Hematopoietic multipotent progenitor cell (in vitro differentiated cells): ENCODE measurements around the gene IFI6. TPM values are rescaled to one million over a fixed set of nuclear protein-coding genes. Genes with fewer than 3 reads are reported as not detected.
A peak's percentile ranks its signal among the peaks of the same experiment; 100 is the strongest.
"Not testable (repeated sequence)": the region's sequence is repeated elsewhere in the genome, so short reads cannot be mapped to it uniquely, and the experiment has no call there.

ENCODE experiments used
- DNase-seq, 3 donors: peaks; one replicate each; pipeline ENCODE4 v3.0.0-alpha.2; 2011 to 2015; ENCODE audit warnings: low read depth in 2 of 3, low spot score in 2 of 3
- total RNA-seq: library from RNA; depleted of rRNA; stranded (reverse); fragments of >200 nt; gene quantifications from one replicate; pipeline ENCODE4 v1.2.3, GENCODE V29; 2012

Gene IFI6
- total RNA-seq, 1 donor: 118 TPM

GRCh38 chr1:27652111-27652864 lies 19.7 kb downstream of the IFI6 start:
- DNase-seq: no peak

- no peak for DNase-seq
These were observed 21.3 kb downstream of the IFI6 start for GRCh38 chr1:27650539-27651175.

GRCh38 chr1:27650171-27650538 lies 21.8 kb downstream of the IFI6 start:
- no peak for DNase-seq

DNA sequence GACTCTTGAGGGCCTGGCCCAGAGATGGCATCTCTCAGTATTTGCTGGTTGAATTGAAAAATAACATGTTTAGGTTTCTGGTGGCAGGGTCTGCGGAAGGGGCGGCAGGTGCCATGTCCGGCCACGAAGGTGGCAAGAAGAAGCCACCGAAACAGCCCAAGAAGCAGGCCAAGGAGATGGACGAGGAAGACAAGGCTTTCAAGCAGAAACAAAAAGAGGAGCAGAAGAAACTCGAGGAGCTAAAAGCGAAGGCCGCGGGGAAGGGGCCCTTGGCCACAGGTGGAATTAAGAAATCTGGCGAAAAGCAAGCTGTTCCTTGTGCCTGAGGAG lies 22.7 kb downstream of the IFI6 start:
- DNase-seq: no peak

DNA sequence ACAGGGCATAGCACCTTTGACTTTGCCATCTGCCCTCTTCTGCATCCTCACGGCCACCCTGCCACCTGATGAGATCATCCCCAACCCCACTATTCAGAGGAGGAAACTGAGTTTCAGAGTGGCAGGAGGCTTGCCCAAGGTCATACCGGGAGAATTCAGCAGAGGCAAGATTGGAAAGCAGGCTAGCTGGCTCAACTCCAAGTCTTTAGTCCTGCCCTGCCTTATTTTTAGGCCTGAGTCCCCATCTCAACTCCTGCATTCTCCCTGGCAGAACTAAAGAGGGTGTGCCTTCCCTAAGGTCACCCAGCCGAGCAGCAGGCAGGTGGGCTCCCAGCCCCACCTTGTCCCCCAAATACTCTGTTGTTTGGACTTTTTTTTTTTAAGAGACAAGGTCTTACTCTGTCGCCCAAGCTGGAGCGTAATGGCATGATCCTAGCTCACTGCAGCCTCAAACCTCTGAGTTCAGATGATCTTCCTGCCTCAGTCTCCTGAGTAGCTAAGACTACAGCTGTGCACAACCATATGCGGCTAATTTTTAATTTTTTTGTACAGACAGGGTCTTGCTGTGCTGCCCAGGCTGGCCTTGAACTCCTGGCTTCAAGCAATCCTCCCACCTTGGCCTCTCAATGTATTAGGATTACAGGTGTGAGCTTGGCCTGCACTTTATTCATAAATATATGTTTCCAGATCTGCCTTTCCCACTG lies 23.2 kb downstream of the IFI6 start:
- DNase-seq: no peak

DNA sequence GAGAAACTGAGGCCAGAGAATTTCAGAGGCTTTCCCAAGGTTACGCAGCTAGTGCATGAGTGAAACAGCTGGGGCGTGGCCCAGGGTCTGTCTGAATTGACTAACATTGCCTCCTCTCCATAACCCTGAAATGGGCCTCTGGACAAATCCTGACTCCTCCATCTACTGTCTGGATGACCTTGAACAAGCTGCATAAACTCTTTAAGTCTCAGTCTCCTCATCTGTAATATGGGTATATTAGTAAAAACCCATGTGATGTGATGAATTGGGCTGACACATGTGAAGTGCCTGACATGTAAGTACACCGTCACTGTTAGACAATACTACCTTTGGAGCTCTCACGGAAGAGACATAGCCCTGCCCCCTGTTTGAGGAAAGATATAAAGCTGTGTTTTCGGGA lies 24.7 kb downstream of the IFI6 start:
- DNase-seq: no peak

DNA sequence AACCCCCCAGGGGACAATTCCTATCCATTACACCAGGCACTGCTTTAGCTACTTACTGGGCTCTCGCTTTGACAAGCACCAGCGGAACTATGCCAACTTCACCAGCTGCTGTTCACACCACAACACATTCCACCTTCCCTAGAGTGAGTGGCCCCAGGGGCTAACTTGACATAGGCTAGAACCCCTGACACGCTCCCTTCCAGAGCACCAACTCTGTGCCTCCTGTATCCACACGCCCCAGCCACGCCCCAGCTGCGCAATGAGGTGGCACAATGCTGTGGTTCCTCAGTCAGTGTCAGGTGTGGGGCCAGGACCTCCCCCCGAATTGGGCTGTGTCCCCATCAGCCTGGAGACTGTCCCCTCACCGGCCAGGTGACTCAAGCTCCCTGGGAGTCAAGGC lies 25.3 kb downstream of the IFI6 start:
- DNase-seq: no peak

- no peak for DNase-seq
These were observed 26.9 kb downstream of the IFI6 start for GRCh38 chr1:27645071-27645415.

DNA sequence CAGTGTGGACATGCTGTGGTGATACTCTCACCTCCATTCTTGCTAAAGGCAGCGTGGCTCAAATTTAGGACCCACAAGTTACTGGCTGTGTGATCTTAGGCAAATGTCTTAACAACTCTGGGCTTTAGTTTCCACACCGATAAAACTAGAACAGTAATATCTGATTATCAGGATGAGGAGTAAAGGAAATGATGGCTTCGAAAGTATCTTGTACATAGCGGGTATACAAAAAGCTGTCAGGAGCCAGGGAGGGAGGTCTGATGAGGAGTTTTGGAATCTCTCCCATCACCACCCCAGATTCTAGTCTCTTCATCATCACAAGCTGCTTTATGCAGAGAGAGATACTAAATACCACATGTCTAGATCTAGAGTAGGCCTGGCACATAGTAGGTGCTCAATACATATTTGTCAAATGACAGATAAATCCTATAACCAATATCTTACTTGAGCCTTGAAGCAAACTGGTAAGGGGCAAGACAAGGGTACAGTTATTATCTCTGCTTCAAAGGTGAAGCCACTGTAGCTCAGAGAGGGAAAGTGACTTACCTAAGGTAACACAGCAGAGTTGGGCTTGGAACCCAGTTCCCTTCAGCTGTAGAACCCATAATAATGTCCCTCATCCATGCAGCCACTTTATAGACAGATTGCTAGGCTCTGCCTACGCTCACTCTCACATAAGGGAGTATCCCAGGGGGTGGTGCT lies 27.5 kb downstream of the IFI6 start:
- DNase-seq: no peak

- DNase-seq: peak in 2 of 3 donors; percentile 56 to 77
These were observed 28.2 kb downstream of the IFI6 start for GRCh38 chr1:27643600-27644368.

GRCh38 chr1:27640514-27640913 lies 31.5 kb downstream of the IFI6 start:
- DNase-seq: not testable (repeated sequence)

DNA sequence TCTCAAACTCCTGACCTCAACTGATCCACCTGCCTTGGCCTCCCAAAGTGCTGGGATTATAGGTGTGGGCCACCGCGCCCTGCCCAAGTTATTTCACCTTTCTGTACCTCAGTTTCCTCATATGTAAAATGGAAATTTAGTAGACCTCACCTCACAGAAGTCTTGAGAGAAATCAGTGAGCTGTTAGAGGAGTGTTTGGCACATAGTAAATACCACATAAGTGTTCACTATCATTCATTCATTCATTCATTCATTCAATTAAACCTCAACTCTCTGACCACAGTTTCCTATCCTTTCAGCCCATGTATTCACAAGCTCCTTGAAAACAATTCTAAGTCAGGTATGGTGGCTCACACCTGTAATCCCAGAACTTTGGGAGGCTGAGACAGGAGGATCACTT lies 33.2 kb downstream of the IFI6 start:
- no peak for DNase-seq

- no peak for DNase-seq
These were observed 33.8 kb downstream of the IFI6 start for GRCh38 chr1:27638047-27638734.

- no peak for DNase-seq
These were observed 36.4 kb downstream of the IFI6 start for GRCh38 chr1:27635396-27636142.

GRCh38 chr1:27634985-27635367 lies 37.0 kb downstream of the IFI6 start, which contains the start of gene FGR:
FGR (minus strand) TSS chr1:27635185; CDS start chr1:27623916, 11,269 bp downstream.
- no peak for DNase-seq

GRCh38 chr1:27634177-27634984 lies 37.6 kb downstream of the IFI6 start:
- DNase-seq: peak in 2 of 3 donors; percentile 62 to 76

DNA sequence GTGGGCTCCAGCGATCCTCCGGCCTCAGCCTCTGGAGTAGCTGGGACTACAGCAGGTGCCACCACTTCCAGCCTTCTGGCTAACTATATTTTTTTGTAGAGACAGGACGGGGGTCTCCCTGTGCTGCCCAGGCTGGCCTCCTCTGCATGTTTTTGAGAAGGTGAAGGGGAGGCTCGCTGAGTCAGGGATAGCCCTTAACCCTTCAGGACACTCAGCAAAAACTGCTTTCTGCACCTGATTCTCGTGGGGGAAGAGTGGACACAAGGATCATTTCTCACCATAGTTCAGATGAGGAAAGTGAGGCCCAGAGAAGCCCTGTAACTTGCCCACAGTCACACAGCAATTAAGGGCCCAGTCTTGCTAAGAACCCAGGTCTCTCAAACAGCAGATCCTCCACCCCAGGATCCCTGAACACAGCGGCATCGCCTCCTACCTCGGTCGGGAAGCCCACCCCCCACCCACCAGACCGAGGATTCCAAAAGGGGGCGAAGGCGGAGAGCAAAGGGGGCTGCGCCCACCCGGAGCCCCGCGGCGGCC lies 38.3 kb downstream of the IFI6 start:
- no peak for DNase-seq

DNA sequence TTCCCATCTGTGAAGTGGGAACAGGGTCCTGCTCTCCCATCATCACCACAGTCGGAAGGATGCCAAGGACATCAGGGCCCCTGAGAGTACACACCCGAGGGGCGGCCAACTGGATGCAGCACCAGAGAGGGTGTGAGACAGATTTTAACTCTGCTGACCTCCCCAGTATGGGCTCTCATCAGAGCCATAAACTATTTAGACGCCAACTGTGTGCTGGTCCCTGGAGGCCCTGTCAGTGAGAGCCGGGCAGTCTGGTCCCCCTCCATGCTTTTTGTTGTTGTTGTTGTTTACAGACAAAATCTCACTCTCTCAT lies 38.7 kb downstream of the IFI6 start:
- DNase-seq: no peak
